Neural cell (in vitro differentiated cells): ENCODE data around the gene JMJD6. TPM values are rescaled to one million over a fixed set of nuclear protein-coding genes. Genes with fewer than 3 reads are reported as not detected.

Experiments
- H2AFZ ChIP-seq: fragments of 200-600, 300-800 bp; sonication (generic), shearing (Covaris generic); 2 replicates; pipeline ENCODE4 v1.6.0; 2014; ENCODE audit warnings: low read depth, mild to moderate bottlenecking, antibody characterized with exemption, low read length, moderate library complexity
- H3F3A ChIP-seq: fragments of 200-600 bp; shearing (Covaris generic); 2 replicates; pipeline ENCODE4 v1.6.1; 2016; ENCODE audit warnings: mild to moderate bottlenecking, moderate library complexity, mixed read lengths, antibody characterized with exemption, low read length; ENCODE audit not compliant: insufficient read depth, poor library complexity, severe bottlenecking
- H3K27ac ChIP-seq: fragments of 200-600, 300-800 bp; sonication (generic), shearing (Covaris generic); 2 replicates; pipeline ENCODE4 v1.5.1; 2014; ENCODE audit warnings: mild to moderate bottlenecking, low read length, moderate library complexity
- H3K27me3 ChIP-seq: fragments of 300-800, 200-600 bp; sonication (generic), shearing (Covaris generic); 2 replicates; pipeline ENCODE4 v1.6.0; 2014; ENCODE audit warnings: mild to moderate bottlenecking, low read depth, low read length, moderate library complexity; ENCODE audit not compliant: insufficient read depth
- H3K36me3 ChIP-seq: fragments of 300-800, 200-600 bp; sonication (generic), shearing (Covaris generic); 2 replicates; pipeline ENCODE4 v1.5.1; 2014; ENCODE audit warnings: mild to moderate bottlenecking, antibody characterized with exemption, low read length, moderate library complexity; ENCODE audit not compliant: insufficient read depth
- H3K4me2 ChIP-seq: fragments of 300-800, 200-600 bp; sonication (generic), shearing (Covaris generic); 2 replicates; pipeline ENCODE4 v1.6.0; 2014; ENCODE audit warnings: mild to moderate bottlenecking, low read length
- H3K4me3 ChIP-seq: fragments of 300-800, 200-600 bp; sonication (generic), shearing (Covaris generic); 2 replicates; pipeline ENCODE4 v1.5.1; 2014; ENCODE audit warnings: mild to moderate bottlenecking, low read length, moderate library complexity
- H3K79me2 ChIP-seq: fragments of 200-600 bp; shearing (Covaris generic); replicated peaks from 2 replicates; pipeline ENCODE4 v1.6.0; 2014; ENCODE audit warnings: mild to moderate bottlenecking, low read length, moderate library complexity; ENCODE audit not compliant: insufficient read depth
- H3K9ac ChIP-seq: fragments of 300-800, 200-600 bp; sonication (generic), shearing (Covaris generic); 2 replicates; pipeline ENCODE4 v1.6.1; 2016; ENCODE audit warnings: mild to moderate bottlenecking, low read length, mixed read lengths
- H3K9me2 ChIP-seq: fragments of 200-600 bp; shearing (Covaris generic); 2 replicates; pipeline ENCODE4 v1.6.1; 2016; ENCODE audit warnings: mild to moderate bottlenecking, low read length, mixed read lengths; ENCODE audit not compliant: insufficient read depth
- H3K9me3 ChIP-seq: fragments of 200-600, 300-800 bp; sonication (generic), shearing (Covaris generic); 2 replicates; pipeline ENCODE4 v1.6.1; 2016; ENCODE audit warnings: mild to moderate bottlenecking, mixed run types, low read length, moderate library complexity, mixed read lengths
- H4K20me1 ChIP-seq: fragments of 200-600 bp; shearing (Covaris generic); 2 replicates; pipeline ENCODE4 v1.6.1; 2016; ENCODE audit warnings: mild to moderate bottlenecking, mixed run types; ENCODE audit not compliant: insufficient read depth
- CTCF ChIP-seq: fragments of 450-650 bp; IDR thresholded peaks from 2 replicates; pipeline ENCODE4 v1.5.1; 2014; ENCODE audit warnings: antibody characterized with exemption, mild to moderate bottlenecking, moderate library complexity; ENCODE audit not compliant: poor library complexity, severe bottlenecking
- EP300 ChIP-seq: fragments of 450-650 bp; conservative IDR thresholded peaks from 2 replicates; pipeline ENCODE4 v1.6.1; 2014; ENCODE audit warnings: antibody characterized with exemption, mild to moderate bottlenecking, moderate library complexity; ENCODE audit not compliant: poor library complexity, severe bottlenecking
- EZH2 ChIP-seq: fragments of 200-600, 300-800 bp; shearing (Covaris generic), sonication (generic); IDR thresholded peaks from 2 replicates; pipeline ENCODE4 v1.6.1; 2014; ENCODE audit warnings: antibody characterized with exemption, low read length, borderline replicate concordance, mild to moderate bottlenecking; ENCODE audit not compliant: insufficient read depth, poor library complexity, severe bottlenecking
- MXI1 ChIP-seq: fragments of 450-650 bp; conservative IDR thresholded peaks from 2 replicates; pipeline ENCODE4 v1.6.1; 2014; ENCODE audit warnings: antibody characterized with exemption, mild to moderate bottlenecking; ENCODE audit not compliant: poor library complexity, severe bottlenecking
- POLR2AphosphoS5 ChIP-seq: IDR thresholded peaks from 2 replicates; pipeline ENCODE4 v1.6.1; 2012
- RAD21 ChIP-seq: fragments of 450-650 bp; conservative IDR thresholded peaks from 2 replicates; pipeline ENCODE4 v1.6.1; 2014; ENCODE audit warnings: antibody characterized with exemption, mild to moderate bottlenecking, moderate library complexity
- REST ChIP-seq: IDR thresholded peaks from 2 replicates; pipeline ENCODE4 v1.6.1; 2012; ENCODE audit warnings: borderline replicate concordance
- SMC3 ChIP-seq: fragments of 450-650 bp; conservative IDR thresholded peaks from 2 replicates; pipeline ENCODE4 v1.6.1; 2014; ENCODE audit warnings: antibody characterized with exemption, mild to moderate bottlenecking, moderate library complexity; ENCODE audit not compliant: poor library complexity
- TAF1 ChIP-seq: IDR thresholded peaks from 2 replicates; pipeline ENCODE4 v1.6.1; 2012; ENCODE audit warnings: low read depth
- polyA plus RNA-seq: library from polyadenylated mRNA; depleted of rRNA; stranded (reverse); fragments of >200 nt; gene quantifications from 2 replicates; pipeline ENCODE4 v1.2.3, GENCODE V29; 2014

JMJD6 gene
- polyA plus RNA-seq, 1 donor from 2014 or later, result 21.7 TPM

- Histone ChIP-seq H3K79me2 (peaks cover 49% of the 10 kb centered on the region), H3K27me3 (no peaks in the 10 kb centered on the region), H3K4me3 (peak overlapping the region; percentile 93)
Measured at GRCh38 chr17:76736349-76737081, 10.1 kb upstream of the JMJD6 start.

More at GRCh38 chr17:76736349-76737081, 10.1 kb upstream of the JMJD6 start:
- Histone ChIP-seq H3K27ac (peak overlapping the region; percentile 98), H3F3A (peaks cover 2% of the 10 kb centered on the region), H4K20me1 (peaks cover 7% of the 10 kb centered on the region), H3K9me2 (no peaks in the 10 kb centered on the region), H3K4me2 (peak overlapping the region; percentile 78), H3K36me3 (no peaks in the 10 kb centered on the region), H2AFZ (peak overlapping the region; percentile 47), H3K9me3 (no peaks in the 10 kb centered on the region), H3K9ac (peak overlapping the region; percentile 96)
- no peak for TF ChIP-seq EZH2
- no peak for TF ChIP-seq SMC3
- peak; percentile 56 for TF ChIP-seq POLR2AphosphoS5
- peak; percentile 49 for TF ChIP-seq CTCF
- peak; percentile 30 for TF ChIP-seq RAD21
- peak; percentile 53 for TF ChIP-seq MXI1
- no peak for TF ChIP-seq REST
- peak; percentile 5 for TF ChIP-seq TAF1
- TF ChIP-seq EP300, result peak; percentile 20
